MM.1S (cell line): ENCODE measurements around the gene MESD.

Experiments used
- CTCF ChIP-seq: fragments of 300-600 bp; sonication (generic); IDR thresholded peaks from 2 replicates; pipeline ENCODE4 v1.5.1; 2016; ENCODE audit warnings: antibody characterized with exemption, low read length, mixed read lengths
- EZH2 ChIP-seq: fragments of 300-600 bp; sonication (generic); optimal IDR thresholded peaks from 2 replicates; pipeline ENCODE3; 2017; ENCODE audit warnings: low read depth, mild to moderate bottlenecking, antibody characterized with exemption, low read length, mixed read lengths
- EZH2phosphoT487 ChIP-seq: fragments of 300-600 bp; sonication (generic); IDR thresholded peaks from 2 replicates; pipeline ENCODE4 v1.6.1; 2018; ENCODE audit warnings: antibody characterized with exemption, low read length

- TF ChIP-seq CTCF (no peak), EZH2 (no peak), EZH2phosphoT487 (no peak)
Observed at GRCh38 chr15:80986487-80986886, 3.1 kb downstream of the MESD start.
